GM23338 (cell line): ENCODE data around the gene RNF207. TPM values are rescaled to one million over a fixed set of nuclear protein-coding genes. Genes with fewer than 3 reads are reported as not detected.
A peak's percentile ranks its signal among the peaks of the same experiment; 100 is the strongest.

Experiments
- ATAC-seq: fragments of 200-7000 bp; cut with Tn5 transposase; 3 replicates; pipeline ENCODE4 v1.9.1; 2020
- DNase-seq: peaks from one replicate; pipeline ENCODE4 v3.0.0-alpha.2; 2015; ENCODE audit warnings: low spot score
- H2AFZ ChIP-seq: fragments of 200-600 bp; sonication (generic); 2 replicates; pipeline ENCODE4 v1.8.0; 2016; ENCODE audit warnings: antibody characterized with exemption, mild to moderate bottlenecking, moderate library complexity
- H3F3A ChIP-seq: fragments of 200-600 bp; sonication (generic); replicated peaks from 2 replicates; pipeline ENCODE4 v1.8.0; 2017; ENCODE audit warnings: antibody characterized with exemption, mixed run types, low read depth
- H3K27ac ChIP-seq: fragments of 200-600 bp; sonication (generic); 2 replicates; pipeline ENCODE4 v1.6.1; 2016; ENCODE audit warnings: low read depth
- H3K27me3 ChIP-seq: fragments of 200-600 bp; sonication (generic); 2 replicates; pipeline ENCODE4 v1.8.0; 2016; ENCODE audit warnings: mild to moderate bottlenecking, mixed run types, moderate library complexity; ENCODE audit not compliant: insufficient read depth
- H3K36me3 ChIP-seq: fragments of 200-600 bp; sonication (generic); 2 replicates; pipeline ENCODE4 v1.8.0; 2016; ENCODE audit warnings: mild to moderate bottlenecking; ENCODE audit not compliant: insufficient read depth
- H3K4me1 ChIP-seq: fragments of 200-600 bp; sonication (generic); 2 replicates; pipeline ENCODE4 v1.8.0; 2016; ENCODE audit warnings: mild to moderate bottlenecking, moderate library complexity; ENCODE audit not compliant: insufficient read depth
- H3K4me2 ChIP-seq: fragments of 200-600 bp; sonication (generic); 2 replicates; pipeline ENCODE4 v1.7.1; 2017; ENCODE audit warnings: mixed run types
- H3K4me3 ChIP-seq: fragments of 200-600 bp; sonication (generic); 2 replicates; pipeline ENCODE4 v1.6.1; 2016; ENCODE audit warnings: mixed run types
- H3K79me2 ChIP-seq: fragments of 200-600 bp; sonication (generic); replicated peaks from 2 replicates; pipeline ENCODE4 v1.8.0; 2017; ENCODE audit warnings: mild to moderate bottlenecking; ENCODE audit not compliant: insufficient read depth
- H3K9me2 ChIP-seq: fragments of 200-600 bp; sonication (generic); 2 replicates; pipeline ENCODE4 v1.8.0; 2017; ENCODE audit not compliant: insufficient read depth
- H4K20me1 ChIP-seq: fragments of 200-600 bp; sonication (generic); replicated peaks from 2 replicates; pipeline ENCODE4 v1.8.0; 2017; ENCODE audit warnings: mild to moderate bottlenecking; ENCODE audit not compliant: insufficient read depth
- H3K27ac Mint-ChIP-seq: 2 replicates; pipeline ENCODE4 v1.8.0; 2020; ENCODE audit warnings: inconsistent platforms, mild to moderate bottlenecking, moderate library complexity, mixed read lengths
- H3K27me3 Mint-ChIP-seq: 3 replicates; pipeline ENCODE4 v1.8.0; 2022; ENCODE audit warnings: low read depth, mild to moderate bottlenecking, moderate library complexity, mixed read lengths, inconsistent platforms; ENCODE audit not compliant: insufficient read depth, poor library complexity
- H3K36me3 Mint-ChIP-seq: 3 replicates; pipeline ENCODE4 v1.8.0; 2021; ENCODE audit warnings: low read depth, mild to moderate bottlenecking, inconsistent platforms, moderate library complexity, mixed read lengths
- H3K4me1 Mint-ChIP-seq: 3 replicates; pipeline ENCODE4 v1.8.0; 2020; ENCODE audit warnings: mild to moderate bottlenecking, inconsistent platforms, mixed read lengths
- H3K4me3 Mint-ChIP-seq: 3 replicates; pipeline ENCODE4 v1.8.0; 2021; ENCODE audit warnings: moderate library complexity, mild to moderate bottlenecking, inconsistent platforms, mixed read lengths
- H3K9me3 Mint-ChIP-seq: 3 replicates; pipeline ENCODE4 v1.8.0; 2020; ENCODE audit warnings: moderate library complexity, mild to moderate bottlenecking, inconsistent platforms, mixed read lengths
- CREB1 ChIP-seq: fragments of 250-450 bp; sonication (Bioruptor Pico); IDR thresholded peaks from 2 replicates; pipeline ENCODE4 v1.5.0; 2020; ENCODE audit warnings: low read depth, mild to moderate bottlenecking, moderate library complexity
- EZH2 ChIP-seq: fragments of 200-600 bp; sonication (generic); IDR thresholded peaks from one replicate; pipeline ENCODE4 v1.8.0; 2017; ENCODE audit warnings: antibody characterized with exemption, mild to moderate bottlenecking, low read depth; ENCODE audit not compliant: unreplicated experiment
- EZH2phosphoT487 ChIP-seq: fragments of 200-600 bp; sonication (generic); IDR thresholded peaks from one replicate; pipeline ENCODE4 v1.8.1; 2018; ENCODE audit warnings: antibody characterized with exemption; ENCODE audit not compliant: unreplicated experiment
- JUNB ChIP-seq: IDR thresholded peaks from one replicate; pipeline ENCODE4 v1.6.1; 2016; ENCODE audit warnings: antibody characterized with exemption; ENCODE audit not compliant: unreplicated experiment
- polyA plus RNA-seq: library from polyadenylated mRNA; unstranded; fragments of >200 nt; fragmentation: Nextera tagmentation; extraction: Ambion mirVana; gene quantifications from 2 replicates; pipeline ENCODE4 v1.2.1, GENCODE V29; 2016
- total RNA-seq: library from RNA; depleted of rRNA; stranded (reverse); fragments of >200 nt; shearing (Covaris generic); gene quantifications from 2 replicates; pipeline ENCODE4 v1.2.3, GENCODE V29; 2014
- TF ChIP-seq, protein P1 (sequence below), 2 experiments: fragments of 200-600 bp in 1 of 2; sonication (generic) in 1 of 2; conservative IDR thresholded peaks; 2 replicates each; pipeline versions ENCODE4 v1.5.1 to v1.6.1; 2016 to 2017; ENCODE audit warnings: antibody characterized with exemption in 2 of 2, low read depth in 2 of 2, mild to moderate bottlenecking in 2 of 2, moderate library complexity in 1 of 2

Gene RNF207
- total and polyA plus RNA-seq, 2 experiments from 2014 or later: 1.7 to 2.9 TPM

DNA sequence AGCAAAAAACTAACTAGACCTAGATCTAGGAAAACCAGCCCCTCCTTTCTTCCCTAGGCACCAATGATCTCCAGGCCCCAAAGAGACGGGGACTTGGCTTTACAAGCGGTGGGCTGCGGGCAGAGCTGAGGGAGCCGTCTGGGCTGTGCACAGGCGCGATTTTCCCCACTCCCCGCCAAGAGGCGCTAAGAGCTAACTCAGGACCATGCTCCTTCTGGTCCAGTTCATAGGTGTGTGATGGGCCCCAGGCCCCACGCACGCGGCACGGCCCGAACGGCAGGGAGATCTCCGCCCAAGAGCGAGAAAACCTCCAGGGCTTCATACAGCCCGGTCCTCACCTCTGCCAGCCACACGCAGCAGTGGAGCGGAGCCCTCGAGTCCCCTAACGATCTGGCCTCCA is 62.5 kb downstream of the RNF207 start:
- Histone ChIP-seq H3K27me3 (no peaks in the 10 kb centered on the region), H4K20me1 (no peaks in the 10 kb centered on the region; the same call in 1 of the 2 replicates), H3K4me3 (no peak overlapping the region), H3K36me3 (no peaks in the 10 kb centered on the region), H3K9me2 (no peaks in the 10 kb centered on the region), H3K79me2 (no peaks in the 10 kb centered on the region), H3K27ac (no peak overlapping the region), H2AFZ (no peak overlapping the region), H3F3A (peaks cover 5% of the 10 kb centered on the region; the same call in 1 of the 2 replicates), H3K4me2 (no peak overlapping the region), H3K4me1 (peaks cover 5% of the 10 kb centered on the region; the same call in 1 of the 2 replicates)
- ATAC-seq: peak; percentile 78
- H3K9me3 Mint-ChIP-seq: no peaks in the 10 kb centered on the region
- H3K4me3 Mint-ChIP-seq: no peak overlapping the region
- TF ChIP-seq, protein P1, sequence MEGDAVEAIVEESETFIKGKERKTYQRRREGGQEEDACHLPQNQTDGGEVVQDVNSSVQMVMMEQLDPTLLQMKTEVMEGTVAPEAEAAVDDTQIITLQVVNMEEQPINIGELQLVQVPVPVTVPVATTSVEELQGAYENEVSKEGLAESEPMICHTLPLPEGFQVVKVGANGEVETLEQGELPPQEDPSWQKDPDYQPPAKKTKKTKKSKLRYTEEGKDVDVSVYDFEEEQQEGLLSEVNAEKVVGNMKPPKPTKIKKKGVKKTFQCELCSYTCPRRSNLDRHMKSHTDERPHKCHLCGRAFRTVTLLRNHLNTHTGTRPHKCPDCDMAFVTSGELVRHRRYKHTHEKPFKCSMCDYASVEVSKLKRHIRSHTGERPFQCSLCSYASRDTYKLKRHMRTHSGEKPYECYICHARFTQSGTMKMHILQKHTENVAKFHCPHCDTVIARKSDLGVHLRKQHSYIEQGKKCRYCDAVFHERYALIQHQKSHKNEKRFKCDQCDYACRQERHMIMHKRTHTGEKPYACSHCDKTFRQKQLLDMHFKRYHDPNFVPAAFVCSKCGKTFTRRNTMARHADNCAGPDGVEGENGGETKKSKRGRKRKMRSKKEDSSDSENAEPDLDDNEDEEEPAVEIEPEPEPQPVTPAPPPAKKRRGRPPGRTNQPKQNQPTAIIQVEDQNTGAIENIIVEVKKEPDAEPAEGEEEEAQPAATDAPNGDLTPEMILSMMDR (conservative IDR thresholded peaks at IDR 0.05; ENCODE audit: low read depth in 2 of 2): peak; percentile 32 to 67; a peak in 2 of 4 replicates
- TF ChIP-seq JUNB: no peak
- peaks cover 17% of the 10 kb centered on the region for H3K4me1 Mint-ChIP-seq
- no peaks in the 10 kb centered on the region for H3K36me3 Mint-ChIP-seq
- peak; percentile 78 for DNase-seq
- H3K27me3 Mint-ChIP-seq: peaks cover 15% of the 10 kb centered on the region
- H3K27ac Mint-ChIP-seq: no peak overlapping the region

DNA sequence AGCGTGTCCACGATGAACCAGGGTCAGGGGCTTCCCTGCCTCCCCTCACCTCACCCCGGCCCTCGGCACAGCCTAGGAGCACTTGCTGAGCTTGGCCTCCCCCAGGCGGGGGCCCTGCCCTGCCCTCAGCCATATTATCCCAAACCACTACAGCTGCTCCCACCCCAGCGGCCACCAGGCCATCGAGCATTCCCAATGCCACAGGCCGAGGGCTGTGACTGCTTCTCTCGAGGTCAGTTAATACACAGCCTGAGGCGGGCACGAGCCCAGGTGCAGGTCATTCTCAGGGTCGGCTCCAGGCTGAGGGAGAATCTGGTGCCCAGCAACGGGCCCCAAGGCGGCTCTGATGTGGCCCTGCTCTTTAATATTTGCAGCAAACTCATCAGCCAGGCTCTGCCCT is 63.4 kb downstream of the RNF207 start:
- H3K9me2 ChIP-seq: no peaks in the 10 kb centered on the region
- no peaks in the 10 kb centered on the region for H3K27me3 ChIP-seq
- TF ChIP-seq EZH2phosphoT487 (no peak), EZH2 (no peak), CREB1 (CRISPR knock-in tag) (no peak), JUNB (no peak)
- TF ChIP-seq, protein P1 (conservative IDR thresholded peaks at IDR 0.05; ENCODE audit: low read depth in 2 of 2): no peak
- peaks cover 5% of the 10 kb centered on the region; the same call in 1 of the 2 replicates for H3K4me1 ChIP-seq
- DNase-seq (no peak), ATAC-seq (no peak)
- Mint-ChIP-seq H3K36me3 (no peaks in the 10 kb centered on the region), H3K27ac (no peak overlapping the region), H3K4me3 (no peak overlapping the region), H3K27me3 (peaks cover 13% of the 10 kb centered on the region), H3K4me1 (peaks cover 21% of the 10 kb centered on the region), H3K9me3 (no peaks in the 10 kb centered on the region)
- no peak overlapping the region for H3K27ac ChIP-seq
- H3K79me2 ChIP-seq: no peaks in the 10 kb centered on the region
- H3K4me2 ChIP-seq: no peak overlapping the region
- peaks cover 5% of the 10 kb centered on the region; the same call in 1 of the 2 replicates for H3F3A ChIP-seq
- no peaks in the 10 kb centered on the region; the same call in 1 of the 2 replicates for H4K20me1 ChIP-seq
- no peak overlapping the region for H3K4me3 ChIP-seq
- no peak overlapping the region for H2AFZ ChIP-seq
- no peaks in the 10 kb centered on the region for H3K36me3 ChIP-seq
